ENCODE results near the gene OR52I2. TPM values are rescaled to one million over a fixed set of nuclear protein-coding genes. Genes with fewer than 3 reads are reported as not detected.
A peak's percentile ranks its signal among the peaks of the same experiment; 100 is the strongest.

OR52I2 gene
- total RNA-seq, 1 experiment from 2014 or later: not detected

DNA sequence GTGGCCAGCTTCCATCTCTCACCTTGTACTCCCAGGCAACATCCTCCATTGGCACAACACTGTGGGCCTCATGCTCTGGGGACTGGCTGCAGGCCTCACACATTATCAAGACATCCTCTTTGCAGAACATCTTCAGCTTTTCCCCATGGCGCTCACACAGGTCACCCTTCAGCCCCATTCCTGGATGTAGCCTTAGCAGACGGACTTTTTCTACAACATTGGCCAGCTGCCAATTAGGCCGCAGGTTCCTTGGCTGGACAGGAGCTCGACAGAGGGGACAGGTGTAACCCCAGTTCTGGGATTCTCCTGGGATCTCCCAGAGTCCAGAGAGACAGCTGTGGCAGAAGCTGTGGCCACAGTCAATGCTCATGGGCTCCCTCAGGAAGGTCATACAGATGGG, 23.5 kb downstream of the OR52I2 start:
- H3K4me3 ChIP-seq (ENCODE audit: low read depth, low read length, poor library complexity, severe bottlenecking): no peak overlapping the region
- no peak overlapping the region for H3K27ac ChIP-seq (ENCODE audit: low read depth, low read length, poor library complexity, severe bottlenecking)
- no peaks in the 10 kb centered on the region for H3K36me3 ChIP-seq (ENCODE audit: insufficient read depth, low read length, poor library complexity, severe bottlenecking)
- no peaks in the 10 kb centered on the region for H3K9me3 ChIP-seq (ENCODE audit: low read depth, low read length, poor library complexity, severe bottlenecking)
- no peak for DNase-seq (ENCODE audit: low spot score)
- H3K27me3 ChIP-seq (replicated peaks; ENCODE audit: insufficient read depth, low read depth, low read length, poor library complexity): no peaks in the 10 kb centered on the region
- no peaks in the 10 kb centered on the region for H3K4me1 ChIP-seq (ENCODE audit: insufficient read depth, low read length, poor library complexity, severe bottlenecking)
- intact Hi-C loops (cut with micrococcal nuclease; ENCODE audit: unreplicated experiment): no loop called here
- no TSS peak for BruUV-seq (replicated peaks)
- POLR2A ChIA-PET (ENCODE audit: low non-redundant PET): no interaction called here
- CTCF ChIA-PET: no interaction called here
- no peak for TF ChIP-seq EZH2 (IDR thresholded peaks at IDR 0.05; ENCODE audit: borderline replicate concordance, low read depth, low read length, poor library complexity, severe bottlenecking)

DNA sequence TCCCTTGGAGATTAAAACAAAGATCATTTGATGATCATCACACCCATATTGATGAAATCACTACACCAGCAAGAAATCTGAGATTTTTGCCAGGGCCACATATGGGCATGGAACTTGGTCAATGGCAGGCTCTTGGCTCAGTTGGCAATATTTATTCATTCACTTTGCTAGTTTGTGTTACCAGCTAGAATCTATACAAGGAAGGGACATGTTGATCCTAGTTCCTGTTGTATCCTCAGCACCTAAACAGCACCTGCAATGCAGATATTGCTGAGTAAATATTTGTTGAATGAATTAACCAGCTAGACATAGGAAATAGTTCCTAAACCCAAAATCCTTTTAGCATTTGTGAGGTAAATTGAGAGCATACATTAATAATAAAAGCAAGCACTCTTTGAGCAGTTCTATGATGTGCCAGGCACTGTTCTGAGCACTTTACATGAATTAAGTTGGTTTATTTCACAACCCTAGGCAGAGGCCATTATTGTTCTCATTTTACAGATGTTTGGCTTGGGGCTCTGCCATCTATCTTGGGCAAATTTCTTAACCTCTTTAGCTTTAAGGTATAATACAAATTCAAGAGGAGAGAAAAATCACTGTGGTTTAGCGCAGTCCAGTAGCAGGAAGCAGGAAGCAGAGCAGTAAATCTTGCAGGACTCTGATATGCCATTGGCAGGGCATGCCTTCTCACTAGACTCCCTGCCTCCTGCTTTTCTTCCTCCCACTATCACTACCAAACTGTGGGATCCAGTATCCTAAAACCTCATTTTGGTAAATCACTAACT, 24.9 kb downstream of the OR52I2 start:
- Histone ChIP-seq H3K27ac (ENCODE audit: low read depth, low read length, poor library complexity, severe bottlenecking) (no peak overlapping the region), H3K4me1 (ENCODE audit: insufficient read depth, low read length, poor library complexity, severe bottlenecking) (no peaks in the 10 kb centered on the region), H3K9me3 (ENCODE audit: low read depth, low read length, poor library complexity, severe bottlenecking) (no peaks in the 10 kb centered on the region), H3K4me3 (ENCODE audit: low read depth, low read length, poor library complexity, severe bottlenecking) (peak overlapping the region; percentile 73), H3K36me3 (ENCODE audit: insufficient read depth, low read length, poor library complexity, severe bottlenecking) (no peaks in the 10 kb centered on the region), H3K27me3 (replicated peaks; ENCODE audit: insufficient read depth, low read depth, low read length, poor library complexity) (no peaks in the 10 kb centered on the region)
- DNase-seq (ENCODE audit: low spot score): no peak
- BruUV-seq (replicated peaks): no TSS peak
- no peak for TF ChIP-seq EZH2 (IDR thresholded peaks at IDR 0.05; ENCODE audit: borderline replicate concordance, low read depth, low read length, poor library complexity, severe bottlenecking)
- TF ChIP-seq, protein P1, sequence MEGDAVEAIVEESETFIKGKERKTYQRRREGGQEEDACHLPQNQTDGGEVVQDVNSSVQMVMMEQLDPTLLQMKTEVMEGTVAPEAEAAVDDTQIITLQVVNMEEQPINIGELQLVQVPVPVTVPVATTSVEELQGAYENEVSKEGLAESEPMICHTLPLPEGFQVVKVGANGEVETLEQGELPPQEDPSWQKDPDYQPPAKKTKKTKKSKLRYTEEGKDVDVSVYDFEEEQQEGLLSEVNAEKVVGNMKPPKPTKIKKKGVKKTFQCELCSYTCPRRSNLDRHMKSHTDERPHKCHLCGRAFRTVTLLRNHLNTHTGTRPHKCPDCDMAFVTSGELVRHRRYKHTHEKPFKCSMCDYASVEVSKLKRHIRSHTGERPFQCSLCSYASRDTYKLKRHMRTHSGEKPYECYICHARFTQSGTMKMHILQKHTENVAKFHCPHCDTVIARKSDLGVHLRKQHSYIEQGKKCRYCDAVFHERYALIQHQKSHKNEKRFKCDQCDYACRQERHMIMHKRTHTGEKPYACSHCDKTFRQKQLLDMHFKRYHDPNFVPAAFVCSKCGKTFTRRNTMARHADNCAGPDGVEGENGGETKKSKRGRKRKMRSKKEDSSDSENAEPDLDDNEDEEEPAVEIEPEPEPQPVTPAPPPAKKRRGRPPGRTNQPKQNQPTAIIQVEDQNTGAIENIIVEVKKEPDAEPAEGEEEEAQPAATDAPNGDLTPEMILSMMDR (conservative IDR thresholded peaks at IDR 0.05; ENCODE audit: low read depth, low read length): no peak
- intact Hi-C loops (cut with micrococcal nuclease; ENCODE audit: unreplicated experiment): no loop called here
- POLR2A ChIA-PET (ENCODE audit: low non-redundant PET): no interaction called here
- CTCF ChIA-PET: no interaction called here

DNA sequence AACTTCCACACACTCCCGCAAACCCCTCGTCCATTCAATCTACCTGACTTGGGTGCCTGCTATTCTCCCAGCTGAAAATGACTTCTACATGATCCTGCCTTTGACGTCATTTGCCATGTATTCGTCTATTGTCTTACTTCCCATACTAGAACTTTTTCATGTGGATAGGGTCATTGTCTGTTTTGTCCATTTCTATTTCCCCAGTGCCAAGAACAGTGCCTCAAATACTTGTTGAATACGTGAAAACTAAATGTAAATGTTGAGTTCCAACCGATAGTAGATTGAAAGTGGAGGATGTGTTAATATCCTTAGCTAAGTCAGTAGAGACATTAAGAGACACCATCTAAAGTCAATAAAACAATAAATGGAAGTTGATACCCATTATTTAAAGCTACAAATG, 25.6 kb downstream of the OR52I2 start:
- Histone ChIP-seq H3K27me3 (replicated peaks; ENCODE audit: insufficient read depth, low read depth, low read length, poor library complexity) (no peaks in the 10 kb centered on the region), H3K9me3 (ENCODE audit: low read depth, low read length, poor library complexity, severe bottlenecking) (no peaks in the 10 kb centered on the region), H3K4me3 (ENCODE audit: low read depth, low read length, poor library complexity, severe bottlenecking) (peak overlapping the region; percentile 73), H3K36me3 (ENCODE audit: insufficient read depth, low read length, poor library complexity, severe bottlenecking) (no peaks in the 10 kb centered on the region), H3K4me1 (ENCODE audit: insufficient read depth, low read length, poor library complexity, severe bottlenecking) (no peaks in the 10 kb centered on the region), H3K27ac (ENCODE audit: low read depth, low read length, poor library complexity, severe bottlenecking) (no peak overlapping the region)
- CTCF ChIA-PET: no interaction called here
- TSS peak; percentile 54 for BruUV-seq (replicated peaks)
- peak; percentile 2 for DNase-seq (ENCODE audit: low spot score)
- intact Hi-C loops (cut with micrococcal nuclease; ENCODE audit: unreplicated experiment): no loop called here
- TF ChIP-seq, protein P1 (conservative IDR thresholded peaks at IDR 0.05; ENCODE audit: low read depth, low read length): no peak
- TF ChIP-seq EZH2 (IDR thresholded peaks at IDR 0.05; ENCODE audit: borderline replicate concordance, low read depth, low read length, poor library complexity, severe bottlenecking): no peak
- POLR2A ChIA-PET (ENCODE audit: low non-redundant PET): no interaction called here

Data from A673 (cell line).